ENCODE data around the gene TNNI3. TPM values are rescaled to one million over a fixed set of nuclear protein-coding genes. Genes with fewer than 3 reads are reported as not detected.
"Not testable (repeated sequence)": the region's sequence is repeated elsewhere in the genome, so short reads cannot be mapped to it uniquely, and the experiment has no call there.

The TNNI3 gene
- total and polyA plus RNA-seq, 4 donors: 0.51 to 14.1 TPM; not detected in 2

- DNase-seq; H3K27ac ChIP-seq (ENCODE audit: low read depth in 1 of 2, low read length in 2 of 2); H3K9me3 ChIP-seq (ENCODE audit: control insufficient read depth, low read length); H3K4me3 ChIP-seq (ENCODE audit: low read length in 2 of 2); H3K4me1 ChIP-seq (ENCODE audit: control insufficient read depth in 1 of 2, insufficient read depth in 2 of 2, low read length in 2 of 2); H3K27me3 ChIP-seq (ENCODE audit: control insufficient read depth in 1 of 2, insufficient read depth in 2 of 2, low read length in 1 of 2); ATAC-seq (ENCODE audit: low FRiP score); intact Hi-C loops (cut with DNase I); H3K36me3 ChIP-seq (ENCODE audit: control insufficient read depth in 1 of 2, insufficient read depth in 2 of 2, low read length in 1 of 2): not testable (repeated sequence)
- 4 to 5% methylated on average over 5 of the region's 5 CpGs for WGBS, 2 donors
These were observed 1.7 kb downstream of the TNNI3 start for GRCh38 chr19:55155784-55156183.

GRCh38 chr19:55153652-55154264 is 3.8 kb downstream of the TNNI3 start:
- intact Hi-C loops (cut with DNase I): no loop called here
- 89% methylated on average over 12 of the region's 12 CpGs for WGBS, 2 donors
- Histone ChIP-seq H3K27me3 (ENCODE audit: control insufficient read depth in 1 of 2, insufficient read depth in 2 of 2, low read length in 1 of 2) (no peaks in the 10 kb centered on the region), H3K4me3 (ENCODE audit: low read length in 2 of 2) (no peak overlapping the region), H3K27ac (ENCODE audit: low read depth in 1 of 2, low read length in 2 of 2) (no peak overlapping the region), H3K36me3 (ENCODE audit: control insufficient read depth in 1 of 2, insufficient read depth in 2 of 2, low read length in 1 of 2) (no peaks in the 10 kb centered on the region), H3K4me1 (ENCODE audit: control insufficient read depth in 1 of 2, insufficient read depth in 2 of 2, low read length in 2 of 2) (no peaks in the 10 kb centered on the region), H3K9me3 (ENCODE audit: control insufficient read depth, low read length) (no peaks in the 10 kb centered on the region)
- DNase-seq: no peak
- no peak for ATAC-seq (ENCODE audit: low FRiP score)

- no peak overlapping the region for H3K4me3 ChIP-seq (ENCODE audit: low read length in 2 of 2)
- H3K27me3 ChIP-seq (ENCODE audit: control insufficient read depth in 1 of 2, insufficient read depth in 2 of 2, low read length in 1 of 2): no peaks in the 10 kb centered on the region
These were observed 5.5 kb downstream of the TNNI3 start for GRCh38 chr19:55152017-55152416.

GRCh38 chr19:55149078-55150003 is 8.2 kb downstream of the TNNI3 start, which contains the start of gene TNNT1:
Gene TNNT1 (minus strand): TSS chr19:55149206. CDS start chr19:55147157, 2,049 bp downstream.
- WGBS, 2 donors: 8 to 9% methylated on average over 18 of the region's 18 CpGs
- H3K4me3 ChIP-seq (ENCODE audit: low read length in 2 of 2): no peak within 1 kb of the TSS
- intact Hi-C loops (cut with DNase I): loop anchor here in 1 of 2 donors (10.0 kb wide), 1 partner anchor 265 kb away; no protein-coding TSS in a partner anchor
- no peak within 1 kb of the TSS for H3K27ac ChIP-seq (ENCODE audit: low read depth in 1 of 2, low read length in 2 of 2)
- no peaks in the 10 kb centered on the region for H3K9me3 ChIP-seq (ENCODE audit: control insufficient read depth, low read length)
- H3K36me3 ChIP-seq (ENCODE audit: control insufficient read depth in 1 of 2, insufficient read depth in 2 of 2, low read length in 1 of 2): no peaks in the 10 kb centered on the region
- no peaks in the 10 kb centered on the region for H3K27me3 ChIP-seq (ENCODE audit: control insufficient read depth in 1 of 2, insufficient read depth in 2 of 2, low read length in 1 of 2)
- DNase-seq (no peak), ATAC-seq (ENCODE audit: low FRiP score) (no peak)
- H3K4me1 ChIP-seq (ENCODE audit: control insufficient read depth in 1 of 2, insufficient read depth in 2 of 2, low read length in 2 of 2): no peaks in the 10 kb centered on the region

More at GRCh38 chr19:55152017-55152416, 5.5 kb downstream of the TNNI3 start:
- DNase-seq (no peak), ATAC-seq (ENCODE audit: low FRiP score) (no peak)
- intact Hi-C loops (cut with DNase I): no loop called here
- Histone ChIP-seq H3K4me1 (ENCODE audit: control insufficient read depth in 1 of 2, insufficient read depth in 2 of 2, low read length in 2 of 2) (no peaks in the 10 kb centered on the region), H3K27ac (ENCODE audit: low read depth in 1 of 2, low read length in 2 of 2) (no peak overlapping the region), H3K9me3 (ENCODE audit: control insufficient read depth, low read length) (no peaks in the 10 kb centered on the region), H3K36me3 (ENCODE audit: control insufficient read depth in 1 of 2, insufficient read depth in 2 of 2, low read length in 1 of 2) (no peaks in the 10 kb centered on the region)

- no peaks in the 10 kb centered on the region for H3K36me3 ChIP-seq (ENCODE audit: control insufficient read depth in 1 of 2, insufficient read depth in 2 of 2, low read length in 1 of 2)
- no peaks in the 10 kb centered on the region for H3K4me1 ChIP-seq (ENCODE audit: control insufficient read depth in 1 of 2, insufficient read depth in 2 of 2, low read length in 2 of 2)
- H3K9me3 ChIP-seq (ENCODE audit: control insufficient read depth, low read length): no peaks in the 10 kb centered on the region
- H3K27me3 ChIP-seq (ENCODE audit: control insufficient read depth in 1 of 2, insufficient read depth in 2 of 2, low read length in 1 of 2): no peaks in the 10 kb centered on the region
- intact Hi-C loops (cut with DNase I): loop anchor here in 1 of 2 donors (10.0 kb wide), 1 partner anchor 267 kb away; no protein-coding TSS in a partner anchor
- no peak for ATAC-seq (ENCODE audit: low FRiP score)
- H3K4me3 ChIP-seq (ENCODE audit: low read length in 2 of 2): no peak overlapping the region
- no peak for DNase-seq
- no peak overlapping the region for H3K27ac ChIP-seq (ENCODE audit: low read depth in 1 of 2, low read length in 2 of 2)
- WGBS, 2 donors: 32 to 34% methylated on average over 8 of the region's 9 CpGs
These were observed 9.8 kb downstream of the TNNI3 start for GRCh38 chr19:55147545-55148251.

GRCh38 chr19:55146705-55147273 is 10.7 kb downstream of the TNNI3 start:
- 1 to 3% methylated on average over 23 to 27 of the region's 27 CpGs for WGBS, 2 donors
- H3K27me3 ChIP-seq (ENCODE audit: control insufficient read depth in 1 of 2, insufficient read depth in 2 of 2, low read length in 1 of 2): no peaks in the 10 kb centered on the region
- DNase-seq (no peak), ATAC-seq (ENCODE audit: low FRiP score) (no peak)
- no peak overlapping the region for H3K27ac ChIP-seq (ENCODE audit: low read depth in 1 of 2, low read length in 2 of 2)
- H3K4me1 ChIP-seq (ENCODE audit: control insufficient read depth in 1 of 2, insufficient read depth in 2 of 2, low read length in 2 of 2): no peaks in the 10 kb centered on the region
- no peaks in the 10 kb centered on the region for H3K36me3 ChIP-seq (ENCODE audit: control insufficient read depth in 1 of 2, insufficient read depth in 2 of 2, low read length in 1 of 2)
- no peak overlapping the region for H3K4me3 ChIP-seq (ENCODE audit: low read length in 2 of 2)
- intact Hi-C loops (cut with DNase I): loop anchor here in 1 of 2 donors (10.0 kb wide), 1 partner anchor 268 kb away; no protein-coding TSS in a partner anchor
- no peaks in the 10 kb centered on the region for H3K9me3 ChIP-seq (ENCODE audit: control insufficient read depth, low read length)

GRCh38 chr19:55146078-55146704 is 11.3 kb downstream of the TNNI3 start:
- Histone ChIP-seq H3K9me3 (ENCODE audit: control insufficient read depth, low read length) (no peaks in the 10 kb centered on the region), H3K4me1 (ENCODE audit: control insufficient read depth in 1 of 2, insufficient read depth in 2 of 2, low read length in 2 of 2) (no peaks in the 10 kb centered on the region), H3K36me3 (ENCODE audit: control insufficient read depth in 1 of 2, insufficient read depth in 2 of 2, low read length in 1 of 2) (no peaks in the 10 kb centered on the region), H3K4me3 (ENCODE audit: low read length in 2 of 2) (no peak overlapping the region), H3K27me3 (ENCODE audit: control insufficient read depth in 1 of 2, insufficient read depth in 2 of 2, low read length in 1 of 2) (no peaks in the 10 kb centered on the region), H3K27ac (ENCODE audit: low read depth in 1 of 2, low read length in 2 of 2) (no peak overlapping the region)
- ATAC-seq (ENCODE audit: low FRiP score) (no peak), DNase-seq (no peak)
- 1 to 2% methylated on average over 28 to 41 of the region's 41 CpGs for WGBS, 2 donors
- intact Hi-C loops (cut with DNase I): loop anchor here in 1 of 2 donors (10.0 kb wide), 1 partner anchor 269 kb away; no protein-coding TSS in a partner anchor

GRCh38 chr19:55145232-55145631 is 12.3 kb downstream of the TNNI3 start:
- Histone ChIP-seq H3K9me3 (ENCODE audit: control insufficient read depth, low read length) (no peaks in the 10 kb centered on the region), H3K27ac (ENCODE audit: low read depth in 1 of 2, low read length in 2 of 2) (no peak overlapping the region), H3K27me3 (ENCODE audit: control insufficient read depth in 1 of 2, insufficient read depth in 2 of 2, low read length in 1 of 2) (no peaks in the 10 kb centered on the region), H3K4me3 (ENCODE audit: low read length in 2 of 2) (no peak overlapping the region), H3K36me3 (ENCODE audit: control insufficient read depth in 1 of 2, insufficient read depth in 2 of 2, low read length in 1 of 2) (no peaks in the 10 kb centered on the region), H3K4me1 (ENCODE audit: control insufficient read depth in 1 of 2, insufficient read depth in 2 of 2, low read length in 2 of 2) (no peaks in the 10 kb centered on the region)
- DNase-seq: no peak
- WGBS, 2 donors: 26 to 31% methylated on average over 3 of the region's 3 CpGs
- intact Hi-C loops (cut with DNase I): loop anchor here in 1 of 2 donors (10.0 kb wide), 1 partner anchor 270 kb away; no protein-coding TSS in a partner anchor
- no peak for ATAC-seq (ENCODE audit: low FRiP score)
